K562 (cell line): Measurements from ENCODE around the gene IL27RA. TPM values are rescaled to one million over a fixed set of nuclear protein-coding genes. Genes with fewer than 3 reads are reported as not detected.

ENCODE experiments used
- BRD4 ChIP-seq: fragments of 200-600 bp; sonication (generic); IDR thresholded peaks from 2 replicates; pipeline ENCODE4 v1.6.1; 2017; ENCODE audit warnings: inconsistent platforms
- CREBBP ChIP-seq: IDR thresholded peaks from one replicate; pipeline ENCODE4 v1.6.1; 2012; ENCODE audit warnings: low read depth, mild to moderate bottlenecking, control low read depth, inconsistent platforms, low read length
- E2F8 ChIP-seq: fragments of 450-650 bp; IDR thresholded peaks from 2 replicates; pipeline ENCODE4 v1.7.1; 2018; ENCODE audit warnings: mild to moderate bottlenecking, low read depth; ENCODE audit not compliant: partially characterized antibody
- HES1 ChIP-seq: fragments of 450-650 bp; IDR thresholded peaks from 2 replicates; pipeline ENCODE4 v1.6.1; 2016; ENCODE audit warnings: low read depth, mild to moderate bottlenecking, moderate library complexity
- HMBOX1 ChIP-seq: sonication (generic); IDR thresholded peaks from 2 replicates; pipeline ENCODE4 v1.6.1; 2016
- ILF3 ChIP-seq: fragments of 450-650 bp; IDR thresholded peaks from 2 replicates; pipeline ENCODE4 v1.6.1; 2018; ENCODE audit warnings: antibody characterized with exemption, mild to moderate bottlenecking, moderate library complexity, borderline replicate concordance
- IRF1 ChIP-seq: sonication (generic); formaldehyde crosslinking; IDR thresholded peaks from 2 replicates; pipeline ENCODE4 v1.8.0; 2022; ENCODE audit warnings: missing genetic modification reagents, mild to moderate bottlenecking, borderline replicate concordance
- L3MBTL2 ChIP-seq: fragments of 450-650 bp; IDR thresholded peaks from 2 replicates; pipeline ENCODE4 v1.6.1; 2016; ENCODE audit warnings: mild to moderate bottlenecking, moderate library complexity
- LARP7 ChIP-seq: fragments of 450-650 bp; IDR thresholded peaks from 2 replicates; pipeline ENCODE4 v1.6.1; 2016
- PURB ChIP-seq: sonication (generic); formaldehyde crosslinking; IDR thresholded peaks from 2 replicates; pipeline ENCODE4 v1.9.0; 2021; ENCODE audit warnings: low read depth, mild to moderate bottlenecking, missing genetic modification reagents
- TAF15 ChIP-seq: fragments of 200-400 bp; formaldehyde crosslinking; IDR thresholded peaks from 2 replicates; pipeline ENCODE4 v1.6.1; 2017; ENCODE audit warnings: mild to moderate bottlenecking, low read depth, low read length, moderate library complexity
- TRIM24 ChIP-seq, 2 experiments: fragments of 450-650 bp; IDR thresholded peaks; 2 replicates each; pipeline ENCODE4 v1.6.1; 2016
- USF2 ChIP-seq: sonication (generic); formaldehyde crosslinking; IDR thresholded peaks from 2 replicates; pipeline ENCODE4 v1.5.0; 2020; ENCODE audit warnings: missing genetic modification reagents
- ZC3H8 ChIP-seq: fragments of 450-650 bp; IDR thresholded peaks from 2 replicates; pipeline ENCODE4 v1.6.1; 2017
- polyA plus RNA-seq, 8 experiments: library from polyadenylated mRNA; depleted of rRNA in 4 of 8; stranded (reverse) in 5 of 8; unstranded in 3 of 8; fragments of >200 nt; fragmentation: Nextera tagmentation in 2 of 8; fragmentation: Illumina TruSeq in 1 of 8; extraction: Ambion mirVana in 2 of 8; extraction: Trizol in 1 of 8; gene quantifications; 2 replicates each; pipeline versions ENCODE4 v1.2.1 to v1.2.3, GENCODE V29; 2011 to 2014; ENCODE audit warnings: inconsistent platforms in 1 of 8, missing spikeins in 1 of 8
- total RNA-seq, 7 experiments: library from RNA; depleted of rRNA in 6 of 7; stranded (reverse); fragments of >200 nt in 6 of 7; fragmentation: Illumina TruSeq in 2 of 7; extraction: Trizol in 2 of 7; gene quantifications; 2 replicates each; pipeline versions ENCODE4 v1.2.1 to v1.2.3, GENCODE V29; 2011 to 2021; ENCODE audit warnings: low replicate concordance in 1 of 7
- TF ChIP-seq, protein P1 (sequence below): fragments of 450-650 bp; formaldehyde crosslinking; IDR thresholded peaks from 2 replicates; pipeline ENCODE4 v1.4.0; 2020; ENCODE audit warnings: mild to moderate bottlenecking, moderate library complexity
- TF ChIP-seq, protein P2 (sequence below): fragments of 250-450 bp; sonication (Bioruptor Pico); IDR thresholded peaks from 2 replicates; pipeline ENCODE4 v1.8.0; 2022; ENCODE audit warnings: moderate library complexity, mild to moderate bottlenecking, inconsistent platforms

IL27RA gene
- total and polyA plus RNA-seq, 9 of the 15 experiments (the other 6 are each of a cell fraction or from before 2014, with no cell fraction given): 1.9 to 15.9 (median 12.0) TPM

DNA sequence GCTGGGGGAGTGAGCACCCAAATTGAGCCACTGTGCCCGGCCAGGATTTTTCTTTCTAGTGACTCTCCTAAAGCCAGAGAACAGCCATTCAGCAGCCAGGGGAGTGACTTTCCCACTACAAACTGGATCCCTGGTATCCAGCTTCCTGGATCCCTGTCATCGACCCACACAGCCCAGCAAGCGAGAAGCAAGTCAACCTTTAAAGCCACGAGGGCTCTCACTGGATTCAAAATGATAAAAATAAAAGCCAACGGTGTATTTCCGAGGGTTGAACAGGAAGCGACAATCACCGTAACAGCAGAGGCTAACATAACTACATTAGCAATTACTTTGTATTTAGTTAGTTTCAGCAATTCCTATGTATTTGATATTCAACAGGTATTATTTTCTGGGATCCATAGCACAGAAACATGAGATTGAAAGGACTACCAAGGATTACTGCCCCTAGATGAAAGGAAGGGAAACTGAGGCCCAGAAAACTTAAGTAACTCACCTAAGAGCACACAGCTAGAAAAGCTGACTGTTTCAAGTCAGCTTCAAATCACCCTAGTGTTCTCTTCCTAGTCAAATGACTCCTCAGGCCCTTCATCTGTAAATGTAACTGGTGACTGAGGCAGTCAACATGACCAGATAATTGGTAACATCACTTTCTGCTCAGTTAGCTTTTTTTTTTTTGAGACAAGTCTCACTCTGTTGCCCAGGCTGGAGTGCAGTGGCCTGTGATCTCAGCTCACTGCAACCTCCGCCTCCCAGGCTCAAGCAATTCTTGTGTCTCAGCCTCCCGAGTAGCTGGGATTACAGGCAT, 28.1 kb upstream of the IL27RA start (continued):
- TF ChIP-seq E2F8: no peak
- TF ChIP-seq TRIM24 (IDR thresholded peaks at IDR 0.05): no peak
- TF ChIP-seq TAF15: no peak
- TF ChIP-seq, protein P1, sequence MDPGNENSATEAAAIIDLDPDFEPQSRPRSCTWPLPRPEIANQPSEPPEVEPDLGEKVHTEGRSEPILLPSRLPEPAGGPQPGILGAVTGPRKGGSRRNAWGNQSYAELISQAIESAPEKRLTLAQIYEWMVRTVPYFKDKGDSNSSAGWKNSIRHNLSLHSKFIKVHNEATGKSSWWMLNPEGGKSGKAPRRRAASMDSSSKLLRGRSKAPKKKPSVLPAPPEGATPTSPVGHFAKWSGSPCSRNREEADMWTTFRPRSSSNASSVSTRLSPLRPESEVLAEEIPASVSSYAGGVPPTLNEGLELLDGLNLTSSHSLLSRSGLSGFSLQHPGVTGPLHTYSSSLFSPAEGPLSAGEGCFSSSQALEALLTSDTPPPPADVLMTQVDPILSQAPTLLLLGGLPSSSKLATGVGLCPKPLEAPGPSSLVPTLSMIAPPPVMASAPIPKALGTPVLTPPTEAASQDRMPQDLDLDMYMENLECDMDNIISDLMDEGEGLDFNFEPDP (CRISPR knock-in tag): no peak
- TF ChIP-seq IRF1 (CRISPR knock-in tag): no peak
- TF ChIP-seq BRD4: no peak
- peak; percentile 47 for TF ChIP-seq HMBOX1
- no peak for TF ChIP-seq LARP7
- TF ChIP-seq ZC3H8: no peak
- TF ChIP-seq, protein P2, sequence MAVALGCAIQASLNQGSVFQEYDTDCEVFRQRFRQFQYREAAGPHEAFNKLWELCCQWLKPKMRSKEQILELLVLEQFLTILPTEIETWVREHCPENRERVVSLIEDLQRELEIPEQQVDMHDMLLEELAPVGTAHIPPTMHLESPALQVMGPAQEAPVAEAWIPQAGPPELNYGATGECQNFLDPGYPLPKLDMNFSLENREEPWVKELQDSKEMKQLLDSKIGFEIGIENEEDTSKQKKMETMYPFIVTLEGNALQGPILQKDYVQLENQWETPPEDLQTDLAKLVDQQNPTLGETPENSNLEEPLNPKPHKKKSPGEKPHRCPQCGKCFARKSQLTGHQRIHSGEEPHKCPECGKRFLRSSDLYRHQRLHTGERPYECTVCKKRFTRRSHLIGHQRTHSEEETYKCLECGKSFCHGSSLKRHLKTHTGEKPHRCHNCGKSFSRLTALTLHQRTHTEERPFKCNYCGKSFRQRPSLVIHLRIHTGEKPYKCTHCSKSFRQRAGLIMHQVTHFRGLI: no peak
- no peak for TF ChIP-seq PURB (CRISPR knock-in tag)
- no peak for TF ChIP-seq L3MBTL2
- TF ChIP-seq CREBBP: no peak
- TF ChIP-seq ILF3: no peak
- no peak for TF ChIP-seq HES1
- TF ChIP-seq USF2 (CRISPR knock-in tag): no peak
